ENCODE measurements around the gene ADGRG1.

The ADGRG1 gene

DNA sequence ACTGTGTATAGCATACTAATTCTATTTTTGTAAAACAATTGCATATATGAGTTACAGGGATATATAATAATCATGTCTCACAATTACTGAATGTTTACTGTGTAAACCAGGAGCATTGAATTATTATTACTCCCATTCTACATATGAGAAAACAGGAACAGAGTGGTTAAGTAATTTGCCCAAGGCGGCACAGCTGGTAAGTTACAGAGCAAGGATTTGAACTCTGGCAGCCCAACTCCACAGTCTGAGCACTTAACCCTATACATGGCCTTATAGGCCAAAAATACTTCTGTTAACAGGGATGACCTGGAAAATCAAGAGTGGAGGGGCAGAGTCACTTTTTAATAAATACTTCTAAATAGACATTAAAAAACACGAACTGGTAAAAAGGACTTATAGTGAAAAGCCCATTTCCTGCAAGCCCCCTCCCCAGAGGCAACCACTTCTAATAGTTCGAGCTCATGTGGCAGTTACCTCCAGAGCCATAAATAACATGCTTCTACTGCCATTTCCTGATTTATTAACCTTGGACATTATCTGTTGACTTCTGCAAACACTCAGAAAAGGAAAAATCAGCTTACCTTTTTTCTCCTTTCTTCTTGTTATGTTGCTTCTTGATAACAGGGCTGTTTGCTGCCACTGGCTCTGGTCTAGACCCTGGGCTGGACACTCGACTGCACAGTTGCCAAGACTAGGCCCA is 22.1 kb upstream of the ADGRG1 start:
- FAIRE-seq, result no peak

DNA sequence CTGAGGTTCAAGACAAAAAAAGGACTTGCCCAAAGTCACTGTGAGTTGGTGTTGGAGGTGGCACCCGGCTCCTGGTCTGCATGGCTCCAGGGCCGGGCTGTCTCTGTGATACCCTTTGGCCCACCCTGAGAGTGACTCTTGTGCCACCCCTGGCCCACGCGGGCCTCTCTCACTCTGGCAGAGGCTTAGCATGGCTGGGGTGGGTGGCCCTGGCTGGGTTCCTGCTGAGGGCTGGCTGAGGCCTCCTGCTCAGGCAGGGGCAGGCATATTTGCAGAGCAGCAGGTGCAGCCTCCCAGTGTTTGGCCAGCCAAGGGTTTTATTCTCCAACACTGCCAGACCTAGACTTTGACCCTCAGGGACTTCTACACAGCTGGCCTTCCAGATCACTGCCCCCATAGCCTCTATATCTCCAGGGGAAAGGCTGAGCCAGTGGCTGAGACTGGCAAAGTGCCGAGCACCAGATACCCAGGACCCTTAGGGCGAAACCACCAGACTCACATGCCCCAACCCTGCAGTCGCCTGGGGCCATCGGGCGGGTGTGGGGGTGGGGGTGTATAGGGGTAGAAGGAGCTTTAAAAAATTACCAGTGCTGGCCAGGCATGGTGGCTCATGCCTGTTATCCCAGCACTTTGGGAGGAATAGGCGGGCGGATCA is 21.5 kb upstream of the ADGRG1 start:
- no peak for FAIRE-seq

DNA sequence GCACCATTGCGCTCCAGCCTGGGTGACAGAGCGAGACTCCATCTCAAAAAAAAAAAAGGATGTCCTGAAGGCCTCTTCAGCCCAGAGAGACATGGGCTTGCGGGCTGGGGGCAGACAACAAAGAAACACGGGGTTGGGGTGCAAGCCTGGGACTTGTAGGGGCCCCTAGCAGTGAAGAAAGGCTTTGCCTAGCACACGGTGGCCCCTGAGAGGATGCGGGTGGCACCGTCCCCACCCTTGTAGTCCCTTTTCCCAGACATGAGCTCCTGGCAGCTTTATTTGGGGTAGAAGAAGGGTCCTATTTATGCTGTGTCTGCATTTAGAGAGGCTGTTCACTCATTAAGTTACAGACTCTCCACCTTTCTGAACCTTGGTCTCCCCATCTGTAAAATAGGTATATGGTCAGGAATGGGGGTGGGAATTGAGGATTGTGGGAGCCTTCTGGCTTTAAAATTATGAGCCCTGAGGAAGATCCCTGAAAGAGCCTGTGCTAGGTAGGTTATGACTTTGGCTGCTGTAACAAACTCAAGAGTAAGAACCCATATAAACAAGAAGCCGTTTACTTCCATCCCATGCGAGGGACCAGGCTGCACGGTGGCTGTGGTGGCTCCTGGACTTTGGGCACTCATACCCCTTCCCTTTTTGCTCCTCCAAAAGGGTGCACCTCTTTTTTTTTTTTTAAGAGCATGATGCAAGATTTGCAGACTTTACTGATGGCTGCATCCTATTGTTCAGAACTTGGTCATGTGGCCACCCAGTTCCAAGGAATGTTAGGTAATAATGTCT is 20.6 kb upstream of the ADGRG1 start:
- no peak for FAIRE-seq

DNA sequence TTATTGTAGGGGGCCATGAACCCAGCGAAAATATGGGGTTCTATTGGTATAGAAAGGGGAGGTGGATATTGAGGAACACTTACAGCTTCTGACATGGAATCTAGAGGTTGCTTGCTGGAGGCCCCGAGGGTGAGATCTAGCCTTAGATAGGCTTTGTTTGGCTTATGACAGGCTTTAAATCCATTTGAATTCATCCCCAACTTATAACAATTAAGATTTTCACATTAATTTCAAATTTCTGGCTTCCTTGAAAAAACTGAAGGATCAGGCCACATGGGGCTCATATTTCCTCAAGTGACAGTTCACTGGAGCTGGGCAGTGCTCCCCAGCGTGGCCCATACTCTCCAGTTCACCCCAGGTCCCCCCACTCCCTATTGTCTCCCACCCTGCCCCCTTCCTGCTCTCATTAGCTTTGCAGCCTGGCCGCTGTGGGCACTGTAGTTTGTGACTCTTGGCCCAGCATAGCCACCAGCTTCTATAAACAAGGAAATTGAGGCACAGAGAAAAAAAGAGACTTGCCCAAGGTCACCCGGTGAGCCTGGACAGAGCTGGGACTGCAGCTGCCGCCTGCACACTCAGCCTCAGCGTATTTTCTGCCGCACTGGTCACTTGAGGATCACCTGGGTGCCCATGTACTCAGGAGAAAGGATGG is 19.8 kb upstream of the ADGRG1 start:
- FAIRE-seq, result no peak

DNA sequence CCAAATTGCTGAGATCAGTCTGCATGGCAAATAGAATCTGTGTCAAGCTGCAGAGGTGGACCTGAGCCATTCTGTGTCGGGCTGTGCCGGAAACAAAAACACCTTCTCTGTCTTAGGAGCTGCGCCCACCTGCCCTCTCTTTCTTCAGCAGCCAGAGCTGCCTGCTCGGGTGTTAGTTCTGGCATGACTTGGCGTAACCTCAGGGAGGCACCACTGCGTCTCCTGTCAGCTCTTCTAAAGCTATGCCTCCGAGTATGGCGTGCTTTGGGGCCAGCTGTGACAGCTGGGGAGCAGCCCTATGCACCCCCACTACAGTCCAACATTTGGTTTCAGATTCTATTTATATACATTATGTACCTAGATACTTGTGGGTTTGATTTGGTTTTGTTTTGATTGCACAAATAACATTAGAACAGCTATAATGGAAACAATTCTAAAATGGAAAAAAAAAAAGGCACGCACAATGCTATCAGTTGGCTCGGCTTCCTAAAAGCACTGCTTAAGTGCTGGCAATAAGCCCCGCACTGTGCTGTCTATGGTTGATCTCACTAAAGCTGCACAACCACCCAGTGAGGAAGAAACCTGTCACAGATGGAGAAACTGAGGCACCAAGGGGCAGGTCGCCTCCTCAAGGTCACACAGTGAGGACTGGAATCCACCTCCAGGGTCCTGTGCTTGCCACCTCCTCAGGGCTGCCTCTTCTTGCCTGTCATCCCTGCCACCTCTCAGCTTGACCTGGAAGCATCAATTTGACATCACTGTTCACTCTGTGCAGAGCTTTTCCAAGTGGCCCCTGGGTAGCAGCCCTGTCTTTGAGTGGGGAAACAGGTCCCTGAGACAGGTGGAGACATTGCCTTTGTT is 18.7 kb upstream of the ADGRG1 start:
- no peak for FAIRE-seq

DNA sequence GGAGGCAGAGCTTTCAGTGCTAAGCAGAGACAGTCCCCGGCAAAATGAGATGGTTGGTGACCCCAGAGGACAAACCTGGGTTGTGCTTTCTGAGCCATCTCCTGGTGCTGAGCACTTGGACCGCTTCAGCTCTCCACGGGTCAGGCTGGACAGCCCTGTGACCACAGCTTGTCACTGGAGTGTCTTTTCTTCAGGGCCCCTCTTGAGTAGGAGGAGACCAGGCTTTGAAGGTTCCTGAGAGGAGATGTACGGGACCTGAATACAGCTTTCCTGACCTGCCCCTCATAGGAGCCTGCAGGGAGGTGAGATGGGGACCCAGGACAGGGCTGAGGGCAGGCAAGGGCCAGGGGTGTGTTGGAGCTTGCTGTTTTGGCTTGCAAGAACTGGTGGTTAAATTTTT is 17.8 kb upstream of the ADGRG1 start:
- FAIRE-seq, result no peak

DNA sequence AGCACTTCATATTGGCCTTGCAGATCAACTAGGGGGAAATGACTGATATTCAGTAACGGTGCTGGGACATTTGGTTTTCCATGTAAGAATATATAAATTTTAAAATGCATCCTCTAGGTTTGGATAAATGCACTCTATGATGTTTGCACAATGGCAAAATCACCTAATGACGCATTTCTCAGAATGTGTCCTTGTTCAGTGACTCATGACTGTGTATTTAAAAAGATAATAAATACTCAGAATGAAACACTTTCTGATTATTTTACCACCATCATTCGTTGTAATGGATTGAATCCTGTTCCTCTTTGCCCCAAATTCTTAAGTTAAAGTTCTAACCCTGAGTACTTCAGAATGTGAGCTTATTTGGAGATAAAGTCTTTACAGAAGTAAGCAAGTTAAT is 17.2 kb upstream of the ADGRG1 start:
- no peak for FAIRE-seq

DNA sequence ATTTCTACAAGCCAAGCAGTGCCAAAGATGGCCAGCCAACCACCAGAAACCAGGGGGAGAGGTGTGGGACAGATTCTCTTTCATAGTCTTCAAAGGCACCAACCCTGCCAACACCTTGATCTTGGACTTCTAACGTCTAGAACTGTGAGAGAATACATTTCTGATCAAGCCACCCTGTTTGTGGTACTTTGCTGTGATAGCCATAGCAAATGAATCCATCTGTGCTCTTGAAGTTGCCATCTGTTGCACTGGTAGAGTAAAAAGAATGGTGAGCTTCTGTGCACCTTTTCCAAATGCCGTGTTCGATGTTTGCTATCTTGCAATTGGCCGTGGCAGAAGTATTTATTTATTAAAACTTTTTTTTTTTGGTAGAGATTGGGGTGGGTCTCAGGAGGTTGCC is 16.7 kb upstream of the ADGRG1 start:
- FAIRE-seq, result no peak

DNA sequence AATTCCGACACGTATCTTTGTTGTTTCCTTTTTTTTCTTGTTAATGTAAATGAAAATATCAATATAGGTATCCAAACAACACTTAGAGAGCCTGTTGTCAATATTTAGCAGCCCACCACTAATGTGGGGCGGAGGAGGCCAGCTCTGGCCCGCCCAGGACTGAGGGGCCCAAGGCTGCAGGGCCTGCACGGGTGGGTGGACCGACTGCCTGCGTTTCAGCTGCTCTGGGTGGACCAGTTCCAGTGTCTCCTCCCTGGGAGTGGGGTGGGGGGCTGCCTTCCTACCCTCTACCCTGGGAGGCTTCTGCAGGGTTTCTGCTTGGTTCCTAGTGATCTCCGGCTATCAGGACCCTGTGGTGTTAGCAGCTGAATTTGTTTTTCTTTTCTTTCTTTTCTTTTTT is 15.9 kb upstream of the ADGRG1 start:
- FAIRE-seq, result no peak

DNA sequence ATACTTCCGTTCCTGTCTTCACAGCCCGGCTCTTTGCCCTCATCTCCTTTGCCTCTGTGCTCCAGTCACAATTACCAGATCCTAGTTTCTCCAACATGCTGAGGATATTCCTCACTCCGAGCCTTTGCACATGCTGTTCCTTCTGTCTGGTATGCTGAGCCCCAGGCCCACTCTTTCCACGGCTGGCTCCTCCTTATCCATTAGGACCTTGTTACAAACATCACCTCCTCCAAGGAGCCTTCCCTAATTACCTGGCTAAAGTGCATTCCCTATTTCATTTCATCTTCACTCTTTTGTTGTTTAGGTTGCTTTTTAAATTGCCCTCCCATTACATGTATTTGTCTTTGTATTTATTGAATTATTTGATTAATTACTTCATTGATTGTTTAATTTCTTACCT is 14.9 kb upstream of the ADGRG1 start:
- no peak for FAIRE-seq

DNA sequence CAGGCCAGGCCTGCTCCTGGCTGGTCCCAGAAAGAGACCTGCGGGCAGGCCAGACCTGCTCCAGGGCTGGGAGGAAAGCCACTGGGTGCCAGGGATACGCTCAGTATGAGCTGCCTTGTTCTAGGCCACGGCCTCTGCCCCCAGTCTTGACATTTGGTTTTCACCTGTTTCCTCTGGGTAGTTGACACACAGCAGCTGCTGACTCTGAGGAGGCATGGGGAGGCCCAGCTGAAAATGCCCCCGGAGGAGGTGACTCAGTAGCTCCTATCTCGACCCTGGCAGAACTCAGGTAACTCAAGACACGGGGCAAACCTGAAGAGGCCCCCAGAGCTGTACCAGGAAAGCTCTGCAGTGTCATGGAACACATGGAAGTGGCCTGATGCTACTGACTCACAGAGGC is 13.9 kb upstream of the ADGRG1 start:
- FAIRE-seq, result no peak

DNA sequence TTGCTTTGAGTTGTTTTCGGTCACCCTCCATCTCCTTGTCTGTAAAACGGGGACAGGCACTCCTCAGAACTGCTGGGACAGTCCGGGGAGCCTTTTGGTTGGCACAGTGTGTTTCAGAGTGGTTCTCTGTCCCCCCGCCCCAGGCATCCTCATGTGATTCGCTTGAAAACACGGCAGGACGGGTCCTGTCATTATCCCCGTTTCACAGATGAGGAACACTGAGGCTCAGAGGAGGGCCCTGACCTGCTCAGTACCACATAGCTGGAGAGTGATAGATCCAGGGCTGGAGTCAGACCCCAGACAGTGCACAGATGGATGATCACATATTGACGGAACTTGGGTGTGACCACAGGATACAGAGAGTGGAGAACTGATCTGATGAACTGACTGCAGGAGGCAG is 13.5 kb upstream of the ADGRG1 start:
- FAIRE-seq, result no peak

DNA sequence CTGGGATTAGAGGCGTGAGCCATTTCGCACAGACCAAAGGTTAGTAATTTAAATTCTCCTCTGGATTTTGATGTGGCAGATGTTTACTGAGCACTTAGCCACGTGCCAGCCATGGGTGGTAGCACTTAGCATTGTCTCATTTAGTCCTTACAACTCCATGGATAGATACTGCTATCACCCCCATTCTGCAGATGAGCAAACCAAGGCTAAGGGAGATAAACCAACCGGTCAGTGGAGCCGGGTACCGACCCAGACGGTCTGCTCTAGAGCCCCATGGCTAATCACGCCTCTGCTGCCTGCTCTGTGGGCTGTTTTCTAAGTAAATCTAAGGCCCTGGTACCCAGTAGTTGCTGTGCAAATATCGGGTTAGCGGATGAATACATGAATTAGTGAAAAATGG is 12.6 kb upstream of the ADGRG1 start:
- FAIRE-seq, result no peak

DNA sequence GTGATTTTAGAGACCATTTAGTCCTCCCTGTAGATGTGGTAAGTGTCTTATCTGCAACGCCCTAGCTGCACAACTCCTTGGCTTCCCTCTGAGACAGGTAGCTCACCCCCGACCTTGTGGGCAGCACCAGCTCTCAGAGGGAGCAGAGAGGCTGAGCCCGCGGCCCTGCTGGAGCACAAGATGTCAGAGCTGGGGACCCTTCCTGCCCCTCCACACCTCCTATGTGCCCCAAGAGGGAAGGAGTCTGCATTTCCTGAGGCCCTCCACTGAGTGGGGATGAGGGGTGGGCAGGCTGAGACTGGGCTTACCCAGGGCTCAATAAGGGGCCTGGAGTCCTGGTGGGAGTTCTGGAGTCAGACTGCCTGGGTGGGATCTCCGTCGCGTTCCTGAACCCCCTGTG is 12.2 kb upstream of the ADGRG1 start:
- no peak for FAIRE-seq

DNA sequence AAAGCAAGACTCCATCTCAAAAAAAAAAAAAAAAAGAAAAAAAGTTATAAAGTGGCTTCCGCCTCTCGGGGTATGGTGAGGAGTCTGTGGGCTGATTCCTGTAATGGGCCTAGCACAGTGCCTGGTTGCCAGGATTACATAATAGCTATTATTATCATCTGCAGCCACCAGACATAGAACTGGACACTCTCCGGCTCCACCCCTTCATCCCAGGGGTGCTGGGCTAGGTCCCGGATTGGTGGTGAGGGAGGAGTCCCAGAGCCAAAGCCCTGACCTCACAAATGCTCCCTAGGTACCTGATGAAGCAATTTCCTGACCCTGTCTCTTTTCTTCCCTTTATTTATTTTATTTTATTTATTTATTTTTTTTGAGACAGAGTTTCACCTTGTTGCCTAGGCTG is 11.6 kb upstream of the ADGRG1 start:
- FAIRE-seq, result no peak

DNA sequence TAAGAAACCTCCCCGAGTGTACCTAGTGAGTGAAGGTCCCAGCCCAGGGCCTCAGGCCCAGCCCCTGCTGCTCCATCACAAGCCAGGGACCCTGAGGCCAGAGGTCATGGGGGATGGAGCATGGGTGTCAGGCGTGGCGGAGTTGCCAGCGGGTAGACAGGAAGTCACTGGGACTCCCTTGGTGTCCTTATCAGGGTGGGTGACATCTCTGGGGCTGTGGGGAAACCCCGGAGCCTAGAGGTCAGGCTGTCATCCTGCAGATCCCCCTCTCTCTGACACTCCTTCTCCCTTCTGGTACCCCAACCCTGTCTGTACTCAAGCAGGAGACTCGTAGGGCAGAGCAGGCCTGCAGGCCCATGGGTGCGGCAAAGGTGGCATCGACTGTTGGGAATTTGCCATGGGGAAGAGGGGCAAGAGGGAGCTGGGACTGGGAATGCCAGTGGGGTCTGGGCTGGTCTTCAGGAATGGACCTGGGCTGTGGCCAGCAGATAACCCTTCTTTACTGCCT is 10.8 kb upstream of the ADGRG1 start:
- FAIRE-seq, result no peak

DNA sequence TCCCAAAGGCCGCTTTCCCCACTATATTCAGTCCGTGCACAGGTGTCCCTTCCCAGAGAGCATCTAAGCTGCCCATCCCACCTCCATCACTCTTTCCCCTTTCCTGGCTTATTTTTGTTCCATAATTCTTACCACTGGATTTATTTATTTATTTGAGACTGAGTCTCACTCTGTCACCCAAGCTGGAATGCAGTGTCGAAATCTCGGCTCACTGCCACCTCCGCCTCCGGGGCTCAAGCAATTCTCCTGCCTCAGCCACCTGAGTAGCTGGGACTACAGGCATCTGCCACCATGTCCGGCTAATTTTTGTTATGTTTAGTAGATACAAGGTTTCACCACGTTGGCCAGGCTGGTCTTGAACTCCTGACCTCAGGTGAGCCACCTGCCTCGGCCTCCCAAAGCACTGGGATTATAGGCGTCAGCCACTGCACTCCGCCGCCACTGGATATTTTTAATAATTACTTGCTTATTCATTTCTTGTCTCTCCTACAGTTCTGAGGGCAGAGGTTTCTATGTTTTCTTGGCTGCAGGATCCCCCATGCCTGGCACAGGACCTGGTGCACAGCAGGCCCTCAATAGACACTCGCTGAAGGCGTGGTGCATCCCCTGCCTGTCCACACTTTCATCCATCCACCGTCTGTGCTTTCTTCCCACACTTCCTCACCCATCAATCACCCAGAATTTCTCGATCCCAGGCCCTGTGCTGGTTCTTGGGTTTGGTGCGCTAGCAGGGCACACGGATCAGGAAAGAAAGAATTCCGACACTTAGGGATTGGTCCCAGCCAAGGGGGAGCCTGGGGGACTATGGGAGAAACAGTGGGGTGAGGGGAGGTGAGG is 9.9 kb upstream of the ADGRG1 start:
- FAIRE-seq, result no peak

DNA sequence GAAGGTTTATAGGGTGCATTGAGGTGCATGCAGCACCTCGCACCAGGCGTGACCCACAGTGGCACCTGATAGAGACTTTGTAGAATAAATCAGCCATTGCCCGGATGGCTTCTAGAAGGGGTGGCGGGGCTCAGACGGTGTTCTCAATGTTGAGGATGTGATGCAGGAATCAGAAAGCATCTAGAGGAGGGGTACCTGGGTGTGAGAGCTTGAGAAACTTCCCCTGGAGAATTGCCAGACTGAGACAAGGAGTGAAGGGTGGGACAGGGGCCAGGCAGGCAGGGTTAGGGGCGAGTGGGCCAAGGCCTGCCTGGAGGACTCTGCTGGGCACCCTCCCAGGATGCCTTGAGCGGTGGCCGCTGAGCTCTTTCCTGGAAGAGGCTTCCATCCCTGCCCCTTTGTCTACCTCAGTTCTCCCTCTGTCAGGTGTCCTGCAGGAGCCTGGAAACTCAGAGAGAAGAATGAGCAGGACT is 9.3 kb upstream of the ADGRG1 start:
- FAIRE-seq, result no peak

DNA sequence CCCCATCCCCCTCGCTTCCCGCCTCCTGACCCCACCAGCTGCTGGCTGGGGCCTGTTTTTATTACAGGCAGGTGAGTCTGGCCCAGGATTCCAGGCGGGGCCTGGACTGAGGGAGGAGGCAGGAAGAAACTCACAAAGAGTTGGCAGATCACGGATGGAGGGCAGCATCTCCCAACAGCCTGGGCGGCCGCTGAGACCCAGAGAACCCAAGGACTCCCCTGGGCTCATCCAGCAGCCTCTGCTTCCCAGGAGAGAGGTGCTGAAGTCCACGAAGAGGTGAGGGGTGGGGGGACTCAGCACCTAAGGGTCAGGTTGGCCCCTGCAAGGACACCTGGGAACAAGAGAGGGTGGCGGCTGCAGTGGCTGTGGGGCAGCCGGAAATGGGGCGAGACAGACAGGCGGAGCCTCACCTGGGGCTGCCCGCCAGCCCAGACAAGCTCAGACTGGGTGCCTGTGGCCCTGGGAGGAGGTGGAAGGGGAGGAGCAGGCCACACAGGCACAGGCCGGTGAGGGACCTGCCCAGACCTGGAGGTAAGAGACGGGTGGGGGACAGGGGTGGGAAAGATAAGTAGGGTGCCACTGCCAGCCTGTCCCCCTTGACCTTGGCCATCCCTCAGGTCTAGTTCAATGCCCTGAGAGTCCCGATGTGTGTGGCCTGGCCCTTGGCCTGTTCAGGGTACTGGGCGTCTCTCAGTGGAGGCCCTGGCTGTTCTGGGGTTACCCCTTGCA is 8.7 kb upstream of the ADGRG1 start:
- FAIRE-seq, result no peak

Data from TTC549 (cell line).